ENCODE measurements around the gene ARPC1A.

The ARPC1A gene

DNA sequence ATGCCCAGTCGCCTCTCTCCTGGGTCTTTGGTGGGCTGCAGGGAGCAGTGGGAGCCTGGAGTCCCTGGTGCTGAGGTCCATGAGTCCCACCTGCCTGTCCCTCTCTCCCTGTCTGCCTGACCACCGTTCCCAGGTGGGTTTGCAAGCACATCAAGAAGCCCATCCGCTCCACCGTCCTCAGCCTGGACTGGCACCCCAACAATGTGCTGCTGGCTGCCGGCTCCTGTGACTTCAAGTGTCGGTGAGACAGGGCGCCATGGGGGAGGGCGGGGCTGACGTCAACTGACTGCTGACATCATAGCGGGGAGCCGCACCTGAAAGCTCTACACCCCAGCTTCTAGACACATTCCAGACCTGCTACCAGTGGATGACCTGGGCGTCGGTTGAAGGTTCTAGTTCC, 64.1 kb downstream of the ARPC1A start:
- CTCF ChIA-PET: no interaction called here
- DNase-seq (ENCODE audit: extremely low spot score): no peak
- TF ChIP-seq, protein P1, sequence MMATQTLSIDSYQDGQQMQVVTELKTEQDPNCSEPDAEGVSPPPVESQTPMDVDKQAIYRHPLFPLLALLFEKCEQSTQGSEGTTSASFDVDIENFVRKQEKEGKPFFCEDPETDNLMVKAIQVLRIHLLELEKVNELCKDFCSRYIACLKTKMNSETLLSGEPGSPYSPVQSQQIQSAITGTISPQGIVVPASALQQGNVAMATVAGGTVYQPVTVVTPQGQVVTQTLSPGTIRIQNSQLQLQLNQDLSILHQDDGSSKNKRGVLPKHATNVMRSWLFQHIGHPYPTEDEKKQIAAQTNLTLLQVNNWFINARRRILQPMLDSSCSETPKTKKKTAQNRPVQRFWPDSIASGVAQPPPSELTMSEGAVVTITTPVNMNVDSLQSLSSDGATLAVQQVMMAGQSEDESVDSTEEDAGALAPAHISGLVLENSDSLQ (IDR thresholded peaks at IDR 0.05): no peak
- TF ChIP-seq BHLHE40 (IDR thresholded peaks at IDR 0.05; ENCODE audit: borderline replicate concordance) (no peak), CTBP1 (IDR thresholded peaks at IDR 0.05; ENCODE audit: borderline replicate concordance) (no peak), LEF1 (IDR thresholded peaks at IDR 0.05; ENCODE audit: borderline replicate concordance) (no peak), SUZ12 (IDR thresholded peaks at IDR 0.05) (no peak), FOXK2 (IDR thresholded peaks at IDR 0.05) (no peak), FOXA1 (IDR thresholded peaks at IDR 0.05) (no peak), TARDBP (IDR thresholded peaks at IDR 0.05) (no peak), FOXM1 (IDR thresholded peaks at IDR 0.05; ENCODE audit: borderline replicate concordance) (no peak), HDGF (IDR thresholded peaks at IDR 0.05; ENCODE audit: borderline replicate concordance) (no peak), ELF4 (IDR thresholded peaks at IDR 0.05) (no peak), ARNT (IDR thresholded peaks at IDR 0.05) (no peak)
- POLR2A ChIA-PET: interaction anchor here (2.4 kb wide), 1 partner anchor 19 kb away, joined by 8 read pairs; the partner anchor contains the start of genes BUD31 and PDAP1

DNA sequence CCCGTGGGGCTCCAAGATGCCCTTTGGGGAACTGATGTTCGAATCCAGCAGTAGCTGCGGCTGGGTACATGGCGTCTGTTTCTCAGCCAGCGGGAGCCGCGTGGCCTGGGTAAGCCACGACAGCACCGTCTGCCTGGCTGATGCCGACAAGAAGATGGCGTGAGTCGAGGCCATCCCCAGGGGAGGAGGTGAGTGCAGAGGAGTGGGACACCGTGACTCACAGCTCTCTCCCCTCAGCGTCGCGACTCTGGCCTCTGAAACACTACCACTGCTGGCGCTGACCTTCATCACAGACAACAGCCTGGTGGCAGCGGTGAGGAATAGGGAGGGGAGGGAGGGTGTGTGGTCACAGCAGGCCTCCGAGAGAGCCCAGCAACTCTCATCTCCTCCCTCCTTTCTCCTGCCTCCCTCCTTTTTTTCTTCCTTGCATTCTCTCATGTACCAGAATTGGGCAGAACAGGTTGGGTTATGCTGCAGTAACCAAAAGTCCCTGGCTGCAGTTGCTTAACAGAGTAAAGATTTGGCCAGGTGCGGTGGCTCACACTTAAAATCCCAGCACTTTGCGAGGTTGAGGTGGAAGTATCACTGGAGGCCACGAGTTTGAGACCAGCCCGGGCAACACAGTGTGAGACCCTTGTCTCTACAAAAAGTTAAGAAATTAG, 65.4 kb downstream of the ARPC1A start:
- DNase-seq (ENCODE audit: extremely low spot score): no peak
- POLR2A ChIA-PET: interaction anchor here (0.9 kb wide), 1 partner anchor 19 kb away, joined by 3 read pairs; no protein-coding TSS in a partner anchor
- no peak for TF ChIP-seq FOXA1 (IDR thresholded peaks at IDR 0.05)
- CTCF ChIA-PET: interaction anchor here (1.2 kb wide), 1 partner anchor 9 kb away, joined by 3 read pairs; no protein-coding TSS in a partner anchor

DNA sequence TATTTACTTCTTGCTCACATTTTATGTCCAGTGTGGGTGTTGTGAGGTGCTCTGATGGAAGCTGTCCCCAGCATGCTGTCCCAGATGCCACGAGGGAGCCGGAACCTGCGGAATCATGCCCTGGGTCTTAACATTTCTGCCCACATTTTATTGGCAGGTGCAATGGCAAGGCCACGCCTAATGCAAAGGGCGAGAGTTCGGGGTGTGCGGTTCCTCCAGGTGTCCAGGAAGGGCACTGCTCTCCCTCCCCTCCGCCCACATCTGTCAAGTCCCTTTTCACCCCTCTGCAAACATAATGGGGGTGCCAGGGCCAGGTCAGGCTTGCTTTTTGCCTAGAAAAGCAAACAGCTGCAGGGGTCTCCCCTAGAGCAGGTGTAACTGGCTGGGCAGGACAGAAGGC, 66.3 kb downstream of the ARPC1A start:
- ChIA-PET CTCF (no interaction called here), POLR2A (interaction anchor here (3.2 kb wide), 1 partner anchor 16 kb away, joined by 24 read pairs; the partner anchor contains the start of genes BUD31 and PDAP1)
- no peak for TF ChIP-seq HDGF (IDR thresholded peaks at IDR 0.05; ENCODE audit: borderline replicate concordance)
- TF ChIP-seq FOXK2 (IDR thresholded peaks at IDR 0.05): no peak
- TF ChIP-seq, protein P1 (IDR thresholded peaks at IDR 0.05): no peak
- TF ChIP-seq ZNF384 (IDR thresholded peaks at IDR 0.05): no peak
- TF ChIP-seq ARNT (IDR thresholded peaks at IDR 0.05): no peak
- TF ChIP-seq BHLHE40 (IDR thresholded peaks at IDR 0.05; ENCODE audit: borderline replicate concordance): no peak
- no peak for TF ChIP-seq TARDBP (IDR thresholded peaks at IDR 0.05)
- no peak for TF ChIP-seq FOXA1 (IDR thresholded peaks at IDR 0.05)
- TF ChIP-seq SUZ12 (IDR thresholded peaks at IDR 0.05): no peak
- no peak for TF ChIP-seq NFRKB (IDR thresholded peaks at IDR 0.05)
- no peak for TF ChIP-seq ELF4 (IDR thresholded peaks at IDR 0.05)
- TF ChIP-seq LEF1 (IDR thresholded peaks at IDR 0.05; ENCODE audit: borderline replicate concordance): no peak
- no peak for TF ChIP-seq CTBP1 (IDR thresholded peaks at IDR 0.05; ENCODE audit: borderline replicate concordance)
- TF ChIP-seq FOXM1 (IDR thresholded peaks at IDR 0.05; ENCODE audit: borderline replicate concordance): no peak
- TF ChIP-seq L3MBTL2 (conservative IDR thresholded peaks at IDR 0.05): no peak
- DNase-seq (ENCODE audit: extremely low spot score): no peak

DNA sequence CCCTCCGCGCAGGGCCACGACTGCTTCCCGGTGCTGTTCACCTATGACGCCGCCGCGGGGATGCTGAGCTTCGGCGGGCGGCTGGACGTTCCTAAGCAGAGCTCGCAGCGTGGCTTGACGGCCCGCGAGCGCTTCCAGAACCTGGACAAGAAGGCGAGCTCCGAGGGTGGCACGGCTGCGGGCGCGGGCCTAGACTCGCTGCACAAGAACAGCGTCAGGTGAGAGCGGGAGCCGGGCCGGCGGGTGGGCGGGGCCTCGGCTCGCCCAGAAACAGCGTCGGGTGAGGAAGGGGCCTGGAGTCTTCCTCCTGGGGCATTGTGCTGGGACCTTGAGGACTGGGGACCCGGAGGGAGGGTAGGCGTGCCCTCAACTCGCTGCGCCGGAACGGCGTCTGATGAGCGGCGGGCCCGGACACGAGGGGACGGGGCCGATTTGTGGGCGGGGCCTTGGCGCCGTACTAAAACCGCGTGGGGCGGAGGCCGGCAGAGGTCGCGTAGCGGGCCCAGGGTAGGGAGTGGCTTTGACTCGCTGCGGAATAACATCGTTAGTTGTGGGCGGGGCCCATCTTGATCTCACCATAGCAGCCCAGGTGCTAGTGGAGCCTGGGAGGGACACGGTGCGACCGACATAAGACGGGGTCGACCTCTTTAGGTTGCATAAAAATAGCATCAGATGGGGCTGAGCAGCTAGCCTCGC, 67.1 kb downstream of the ARPC1A start:
- DNase-seq (ENCODE audit: extremely low spot score): no peak
- ChIA-PET CTCF (no interaction called here), POLR2A (interaction anchor here (3.2 kb wide), 1 partner anchor 15 kb away, joined by 24 read pairs; the partner anchor contains the start of genes BUD31 and PDAP1)
- TF ChIP-seq SP1 (IDR thresholded peaks at IDR 0.05): no peak
- TF ChIP-seq, protein P1 (IDR thresholded peaks at IDR 0.05): no peak
- TF ChIP-seq FOXA1 (IDR thresholded peaks at IDR 0.05): no peak
- TF ChIP-seq ARNT (IDR thresholded peaks at IDR 0.05): no peak
- TF ChIP-seq BHLHE40 (IDR thresholded peaks at IDR 0.05; ENCODE audit: borderline replicate concordance): no peak
- no peak for TF ChIP-seq HDGF (IDR thresholded peaks at IDR 0.05; ENCODE audit: borderline replicate concordance)
- no peak for TF ChIP-seq FOXK2 (IDR thresholded peaks at IDR 0.05)
- TF ChIP-seq L3MBTL2 (conservative IDR thresholded peaks at IDR 0.05): no peak

DNA sequence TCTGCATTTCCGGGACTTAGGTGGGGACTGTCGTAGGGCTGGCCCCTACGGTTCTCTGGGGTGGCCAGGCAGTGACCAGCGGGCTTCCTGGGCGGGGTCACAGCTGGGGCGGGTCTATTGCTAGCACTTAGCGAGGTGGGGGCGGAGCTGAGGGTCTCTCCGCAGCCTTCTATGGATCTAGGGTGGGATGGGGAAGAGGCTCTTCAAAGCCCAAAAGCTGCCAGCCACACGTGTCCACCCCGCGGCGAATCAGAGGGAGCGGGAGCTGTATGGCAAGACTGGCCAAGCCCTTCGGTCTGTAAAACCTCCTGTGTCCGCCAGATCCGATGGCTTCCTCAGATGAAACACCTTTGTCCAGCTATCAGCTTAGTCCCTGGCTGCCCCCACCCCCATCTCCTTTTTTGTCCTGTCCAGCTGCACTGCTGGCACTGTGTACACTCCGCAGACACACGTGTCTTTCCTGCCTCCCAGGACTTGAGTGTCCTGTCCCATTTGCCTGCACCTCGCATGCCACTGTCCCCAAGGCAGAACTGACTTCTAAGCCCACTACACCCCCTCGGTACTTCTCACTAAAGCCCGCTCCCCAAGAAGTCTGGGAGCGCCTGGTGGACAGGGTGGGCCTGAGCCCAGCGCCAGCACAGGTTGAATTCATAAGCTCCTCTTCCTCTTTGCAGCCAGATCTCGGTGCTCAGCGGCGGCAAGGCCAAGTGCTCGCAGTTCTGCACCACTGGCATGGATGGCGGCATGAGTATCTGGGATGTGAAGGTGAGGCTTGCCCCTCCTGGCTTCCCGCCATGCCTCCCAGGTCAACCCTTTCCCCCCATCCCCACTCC, 67.9 kb downstream of the ARPC1A start:
- ChIA-PET CTCF (no interaction called here), POLR2A (interaction anchor here (3.2 kb wide), 1 partner anchor 14 kb away, joined by 24 read pairs; the partner anchor contains the start of genes BUD31 and PDAP1)
- TF ChIP-seq ELF4 (IDR thresholded peaks at IDR 0.05) (no peak), TARDBP (IDR thresholded peaks at IDR 0.05) (no peak), FOXM1 (IDR thresholded peaks at IDR 0.05; ENCODE audit: borderline replicate concordance) (no peak), ARNT (IDR thresholded peaks at IDR 0.05) (no peak), HDGF (IDR thresholded peaks at IDR 0.05; ENCODE audit: borderline replicate concordance) (no peak), L3MBTL2 (conservative IDR thresholded peaks at IDR 0.05) (no peak), SP1 (IDR thresholded peaks at IDR 0.05) (no peak), NFRKB (IDR thresholded peaks at IDR 0.05) (no peak), SUZ12 (IDR thresholded peaks at IDR 0.05) (no peak), CTBP1 (IDR thresholded peaks at IDR 0.05; ENCODE audit: borderline replicate concordance) (no peak), BHLHE40 (IDR thresholded peaks at IDR 0.05; ENCODE audit: borderline replicate concordance) (no peak), FOXK2 (IDR thresholded peaks at IDR 0.05) (no peak), LEF1 (IDR thresholded peaks at IDR 0.05; ENCODE audit: borderline replicate concordance) (no peak), FOXA1 (IDR thresholded peaks at IDR 0.05) (no peak), ZNF384 (IDR thresholded peaks at IDR 0.05) (no peak)
- TF ChIP-seq, protein P1 (IDR thresholded peaks at IDR 0.05): no peak
- DNase-seq (ENCODE audit: extremely low spot score): no peak

All from HEK293T (cell line).